ENCODE data around the gene LHB.
A peak's percentile ranks its signal among the peaks of the same experiment; 100 is the strongest.

The LHB gene

GRCh38 chr19:48986211-48986610 is 30.7 kb downstream of the LHB start:
- no peak for DNase-seq (ENCODE audit: low read depth in 3 of 3, low spot score in 1 of 3)

GRCh38 chr19:48985711-48986110 is 31.2 kb downstream of the LHB start:
- DNase-seq (ENCODE audit: low read depth in 3 of 3, low spot score in 1 of 3): no peak

GRCh38 chr19:48982280-48982679 is 34.6 kb downstream of the LHB start:
- DNase-seq (ENCODE audit: low read depth in 3 of 3, low spot score in 1 of 3): no peak

- DNase-seq (ENCODE audit: low read depth in 3 of 3, low spot score in 1 of 3): no peak
Observed at GRCh38 chr19:48977061-48977460, 39.8 kb downstream of the LHB start.

- no peak for DNase-seq (ENCODE audit: low read depth in 3 of 3, low spot score in 1 of 3)
Observed at GRCh38 chr19:48975947-48976847, 40.7 kb downstream of the LHB start.

GRCh38 chr19:48970923-48971395 is 45.9 kb downstream of the LHB start:
- DNase-seq (ENCODE audit: low read depth in 3 of 3, low spot score in 1 of 3): peak; percentile 49 to 87 (median 66)

- no peak for DNase-seq (ENCODE audit: low read depth in 3 of 3, low spot score in 1 of 3)
Observed at GRCh38 chr19:48970139-48970766, 46.6 kb downstream of the LHB start.

GRCh38 chr19:48969276-48970138 is 47.4 kb downstream of the LHB start:
- no peak for DNase-seq (ENCODE audit: low read depth in 3 of 3, low spot score in 1 of 3)

- no peak for DNase-seq (ENCODE audit: low read depth in 3 of 3, low spot score in 1 of 3)
Observed at GRCh38 chr19:48968813-48969218, 48.1 kb downstream of the LHB start.

GRCh38 chr19:48968179-48968661 is 48.7 kb downstream of the LHB start:
- no peak for DNase-seq (ENCODE audit: low read depth in 3 of 3, low spot score in 1 of 3)

GRCh38 chr19:48967346-48968178 is 49.3 kb downstream of the LHB start:
- no peak for DNase-seq (ENCODE audit: low read depth in 3 of 3, low spot score in 1 of 3)

GRCh38 chr19:48966541-48967345 is 50.1 kb downstream of the LHB start:
- no peak for DNase-seq (ENCODE audit: low read depth in 3 of 3, low spot score in 1 of 3)
